Gastroesophageal sphincter (tissue), 4 donors: ENCODE measurements around the gene SCFD2. TPM values are rescaled to one million over a fixed set of nuclear protein-coding genes. Genes with fewer than 3 reads are reported as not detected.

Experiments used
- ATAC-seq: fragments of 150-250 bp; one replicate; pipeline ENCODE4 v1.9.1; 2016; ENCODE audit warnings: mild to moderate bottlenecking, moderate library complexity
- H3K27ac ChIP-seq, 4 donors: fragments of 200-600 bp; sonication (generic) in 3 of 4; 1 replicate in 3 of 4; 2 replicates in 1 of 4; pipeline ENCODE4 v1.5.1; 2016 to 2019
- H3K27me3 ChIP-seq: fragments of 200-600 bp; sonication (generic); one replicate; pipeline ENCODE4 v1.5.1; 2019
- H3K36me3 ChIP-seq, 2 donors: fragments of 200-600 bp; sonication (generic); one replicate each; pipeline ENCODE4 v1.5.1; 2019; ENCODE audit warnings: control low read depth in 1 of 2
- H3K4me1 ChIP-seq, 3 donors: fragments of 200-600 bp; sonication (generic); 1 replicate in 2 of 3; 2 replicates in 1 of 3; pipeline ENCODE4 v1.5.1; 2016 to 2019; ENCODE audit warnings: control low read depth in 2 of 3
- H3K4me3 ChIP-seq, 2 donors: fragments of 200-600 bp; sonication (generic); one replicate each; pipeline ENCODE4 v1.5.1; 2019; ENCODE audit warnings: mild to moderate bottlenecking in 1 of 2, moderate library complexity in 1 of 2
- H3K9me3 ChIP-seq, 3 donors: fragments of 200-600 bp; sonication (generic); one replicate each; pipeline ENCODE4 v1.5.1; 2017 to 2019; ENCODE audit warnings: control low read depth in 2 of 3
- CTCF ChIP-seq, 4 experiments: fragments of 200-600 bp in 2 of 4; fragments of 450-650 bp in 2 of 4; sonication (generic) in 1 of 4; IDR thresholded peaks; one replicate each; pipeline ENCODE4 v1.5.1; 2017 to 2019; ENCODE audit warnings: antibody characterized with exemption in 4 of 4, mild to moderate bottlenecking in 2 of 4, moderate library complexity in 2 of 4
- EP300 ChIP-seq: sonication (generic); formaldehyde crosslinking; IDR thresholded peaks from one replicate; pipeline ENCODE4 v1.6.1; 2017; ENCODE audit warnings: antibody characterized with exemption, mild to moderate bottlenecking
- POLR2A ChIP-seq, 2 donors: fragments of 450-650 bp; IDR thresholded peaks; one replicate each; pipeline ENCODE4 v1.6.1; 2017; ENCODE audit warnings: antibody characterized with exemption in 2 of 2, mild to moderate bottlenecking in 2 of 2, moderate library complexity in 1 of 2
- POLR2AphosphoS5 ChIP-seq: sonication (generic); formaldehyde crosslinking; IDR thresholded peaks from one replicate; pipeline ENCODE4 v1.6.1; 2017; ENCODE audit warnings: antibody characterized with exemption
- WGBS, 2 donors: methylation state at CpG; one replicate each; pipeline ENCODE4 v1.1.5; 2018; ENCODE audit warnings: low coverage in 1 of 2; 5-methylcytosine and 5-hydroxymethylcytosine counted together
- total RNA-seq, 4 donors: library from RNA; depleted of rRNA; stranded (reverse); fragments of >200 nt; gene quantifications; one replicate each; pipeline ENCODE4 v1.1.0, GENCODE V29; 2016

SCFD2 gene
- total RNA-seq, 4 donors from 2014 or later: 8.9 to 17.6 (median 14.6) TPM

DNA sequence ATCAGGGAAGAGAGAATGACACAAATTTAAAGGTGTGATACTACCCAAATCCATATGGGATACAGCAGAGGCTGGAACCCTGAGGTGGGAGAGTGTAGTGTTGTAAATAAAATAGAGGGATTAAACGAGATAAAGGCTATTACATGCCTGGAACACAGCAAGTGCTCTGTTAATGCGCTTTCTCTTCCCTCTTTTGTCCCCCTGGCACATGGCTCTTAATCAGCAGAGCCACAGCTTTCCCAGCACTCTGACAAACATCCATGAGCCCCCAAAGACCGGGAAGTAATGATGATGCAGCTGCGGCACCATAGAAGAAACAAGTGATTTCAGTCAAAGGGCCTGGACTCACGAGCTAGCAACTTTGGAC lies 417.8 kb downstream of the SCFD2 start:
- WGBS, 2 donors: 82 to 84% methylated on average over 4 to 5 of the region's 5 CpGs
- Histone ChIP-seq H3K4me1 (no peaks in the 10 kb centered on the region), H3K9me3 (no peaks in the 10 kb centered on the region), H3K27me3 (no peaks in the 10 kb centered on the region), H3K27ac (no peak overlapping the region), H3K36me3 (no peaks in the 10 kb centered on the region), H3K4me3 (no peak overlapping the region)
- ATAC-seq: no peak
- TF ChIP-seq POLR2AphosphoS5 (no peak), EP300 (no peak), POLR2A (IDR thresholded peaks at IDR 0.05) (no peak), CTCF (IDR thresholded peaks at IDR 0.05) (no peak)

GRCh38 chr4:52947401-52948056 lies 418.3 kb downstream of the SCFD2 start:
- Histone ChIP-seq H3K36me3 (no peaks in the 10 kb centered on the region), H3K4me1 (no peaks in the 10 kb centered on the region), H3K4me3 (no peak overlapping the region), H3K27ac (no peak overlapping the region), H3K9me3 (no peaks in the 10 kb centered on the region), H3K27me3 (no peaks in the 10 kb centered on the region)
- TF ChIP-seq CTCF (IDR thresholded peaks at IDR 0.05) (no peak), POLR2A (IDR thresholded peaks at IDR 0.05) (no peak), POLR2AphosphoS5 (no peak), EP300 (no peak)
- 89 to 98% methylated on average over 4 of the region's 4 CpGs for WGBS, 2 donors
- no peak for ATAC-seq

GRCh38 chr4:52946855-52947254 lies 419.0 kb downstream of the SCFD2 start:
- ATAC-seq: no peak
- H3K27ac ChIP-seq: no peak overlapping the region

DNA sequence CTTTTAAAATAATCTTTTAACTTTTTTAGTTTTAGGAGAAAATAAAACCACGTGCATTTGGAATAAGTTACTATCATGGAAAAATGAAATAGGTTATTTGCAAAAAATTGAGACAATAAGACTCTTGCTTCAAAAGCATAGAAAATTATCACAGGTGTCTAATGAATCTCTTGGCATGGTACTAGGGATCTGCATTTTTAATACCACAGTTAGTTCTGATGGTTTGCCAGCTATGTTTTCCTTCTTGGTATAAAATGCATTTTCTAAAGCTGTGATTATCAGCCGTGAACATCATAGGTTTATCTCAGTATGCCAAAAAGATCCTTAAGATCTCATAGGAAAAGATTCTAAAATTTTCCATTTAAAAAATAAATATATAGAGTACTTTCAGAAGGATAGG lies 419.9 kb downstream of the SCFD2 start:
- no peak for ATAC-seq
- Histone ChIP-seq H3K27ac (no peak overlapping the region), H3K36me3 (no peaks in the 10 kb centered on the region), H3K4me1 (no peaks in the 10 kb centered on the region), H3K4me3 (no peak overlapping the region), H3K27me3 (no peaks in the 10 kb centered on the region), H3K9me3 (no peaks in the 10 kb centered on the region)
- no peak for TF ChIP-seq EP300
- no peak for TF ChIP-seq POLR2A (IDR thresholded peaks at IDR 0.05)
- no peak for TF ChIP-seq CTCF (IDR thresholded peaks at IDR 0.05)
- no peak for TF ChIP-seq POLR2AphosphoS5
- WGBS, 2 donors: 71 to 72% methylated on average over 2 of the region's 2 CpGs

More at GRCh38 chr4:52946855-52947254, 419.0 kb downstream of the SCFD2 start:
- Histone ChIP-seq H3K36me3 (no peaks in the 10 kb centered on the region), H3K9me3 (no peaks in the 10 kb centered on the region), H3K4me3 (no peak overlapping the region), H3K4me1 (no peaks in the 10 kb centered on the region), H3K27me3 (no peaks in the 10 kb centered on the region)
- TF ChIP-seq EP300: no peak
- TF ChIP-seq POLR2A (IDR thresholded peaks at IDR 0.05): no peak
- WGBS, 2 donors: 76 to 79% methylated on average over 4 of the region's 4 CpGs

DNA sequence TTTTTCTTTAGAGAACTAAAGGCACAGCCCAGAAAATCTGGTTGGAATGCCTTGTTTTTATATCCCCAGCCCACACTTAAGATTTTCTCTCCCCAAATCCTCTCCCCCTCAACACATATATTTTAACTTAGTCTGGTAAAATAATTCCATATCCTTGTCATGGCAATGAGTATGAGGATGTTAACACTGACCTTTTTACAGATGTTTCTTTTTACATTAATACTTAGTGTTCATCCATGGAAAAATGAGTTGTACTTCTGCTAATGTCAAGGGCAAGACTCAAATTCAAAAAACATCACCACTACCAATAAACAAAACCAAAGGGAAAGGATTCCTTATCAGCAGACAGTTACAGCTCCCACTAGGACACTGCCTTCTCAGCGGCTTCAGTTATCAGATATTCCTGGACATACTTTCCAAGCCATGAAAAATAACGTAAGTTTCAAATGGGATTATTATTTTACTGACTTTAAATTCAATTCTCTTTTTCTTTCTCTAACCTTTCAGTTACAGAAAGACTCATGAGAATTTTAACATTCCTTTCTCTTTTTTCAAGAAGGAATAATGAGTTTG lies 420.4 kb downstream of the SCFD2 start:
- 30 to 80% methylated on average over 2 of the region's 2 CpGs for WGBS, 2 donors
- Histone ChIP-seq H3K4me1 (no peaks in the 10 kb centered on the region), H3K36me3 (no peaks in the 10 kb centered on the region), H3K9me3 (no peaks in the 10 kb centered on the region), H3K27ac (no peak overlapping the region), H3K4me3 (no peak overlapping the region), H3K27me3 (no peaks in the 10 kb centered on the region)
- no peak for TF ChIP-seq POLR2AphosphoS5
- no peak for TF ChIP-seq EP300
- ATAC-seq: no peak

DNA sequence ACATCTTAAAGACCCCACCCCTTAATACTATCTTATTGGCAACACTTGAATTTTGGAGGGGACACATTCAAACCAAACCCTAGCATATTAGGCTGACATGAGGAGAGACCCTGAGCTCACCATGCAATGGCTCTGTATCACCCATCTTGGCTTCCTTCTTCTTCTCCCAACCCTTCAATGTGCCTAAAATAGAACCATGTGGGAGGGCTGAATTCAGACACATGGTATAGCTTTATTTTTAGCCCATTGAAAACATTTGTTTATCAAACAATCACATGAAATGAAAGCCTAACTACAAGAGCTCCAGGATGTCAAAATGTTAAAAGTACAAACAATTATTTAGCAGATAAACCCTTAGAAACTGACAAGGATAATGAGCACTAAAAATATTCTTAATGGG lies 422.2 kb downstream of the SCFD2 start:
- ATAC-seq: no peak
- no peak overlapping the region for H3K27ac ChIP-seq
- TF ChIP-seq CTCF (IDR thresholded peaks at IDR 0.05) (no peak), POLR2A (IDR thresholded peaks at IDR 0.05) (no peak), EP300 (no peak), POLR2AphosphoS5 (no peak)

More for the DNA sequence above, 422.2 kb downstream of the SCFD2 start:
- no peaks in the 10 kb centered on the region for H3K4me1 ChIP-seq
- H3K36me3 ChIP-seq: no peaks in the 10 kb centered on the region
- H3K27me3 ChIP-seq: no peaks in the 10 kb centered on the region
- H3K4me3 ChIP-seq: no peak overlapping the region
- H3K9me3 ChIP-seq: no peaks in the 10 kb centered on the region
